HCT116 (cell line): ENCODE data around the gene TNRC18. TPM values are rescaled to one million over a fixed set of nuclear protein-coding genes. Genes with fewer than 3 reads are reported as not detected.

Experiments
- ATAC-seq: fragments of 200-7000 bp; cut with Tn5 transposase; 2 replicates; pipeline ENCODE4 v1.9.1; 2020; ENCODE audit warnings: mild to moderate bottlenecking, moderate library complexity
- BruUV-seq: library from RNA; stranded (reverse); fragments of 400-500 nt; replicated peaks from 2 replicates; lab custom pipeline; 2021; lab: Mats Ljungman, UMichigan
- CTCF ChIA-PET: fragments of 300-600 bp; sonication (Branson Sonifier 250); formaldehyde crosslinking; loops from one replicate; lab custom pipeline; 2021; ENCODE audit warnings: antibody characterized with exemption; lab: Charles Lee
- POLR2A ChIA-PET: fragments of 300-600, 350-600 bp; sonication (Branson Sonifier 250); formaldehyde crosslinking; loops from one replicate; lab custom pipeline; 2021; ENCODE audit warnings: antibody characterized with exemption; lab: Charles Lee
- RAD21 ChIA-PET, 2 experiments: fragments of 300-600 bp; sonication (Branson Sonifier 250); formaldehyde crosslinking; loops; one replicate each; lab custom pipeline; 2023; ENCODE audit warnings: low total read pairs in 2 of 2; ENCODE audit not compliant: uncharacterized antibody in 2 of 2, unreplicated experiment in 2 of 2, low non-redundant PET in 1 of 2; lab: Charles Lee
- DNase-seq: peaks from one replicate; pipeline ENCODE4 v3.0.0-alpha.2; 2010; ENCODE audit warnings: low read depth, low spot score
- H2AFZ ChIP-seq: fragments of 200-600 bp; shearing (Covaris generic), sonication (generic); 2 replicates; pipeline ENCODE4 v1.6.1; 2017; ENCODE audit warnings: low read depth, mixed run types, mixed read lengths, antibody characterized with exemption, low read length; ENCODE audit not compliant: poor library complexity, severe bottlenecking
- H3K27ac ChIP-seq: 2 replicates; pipeline ENCODE4 v1.5.1; 2012; ENCODE audit warnings: low read depth, low read length
- H3K27me3 ChIP-seq: fragments of 200-600 bp; sonication (generic); 2 replicates; pipeline ENCODE4 v1.6.1; 2016; ENCODE audit warnings: mixed run types, low read length, mixed read lengths; ENCODE audit not compliant: insufficient read depth
- H3K36me3 ChIP-seq, 2 experiments: fragments of 200-500 bp in 1 of 2; fragments of 200-600 bp in 1 of 2; sonication (Bioruptor generic) in 1 of 2; sonication (generic) in 1 of 2; 2 replicates each; pipeline versions ENCODE4 v1.5.1 to v1.6.1; 2014 to 2016; ENCODE audit warnings: low read length in 2 of 2, inconsistent platforms in 1 of 2, mixed read lengths in 1 of 2, mixed run types in 1 of 2; ENCODE audit not compliant: insufficient read depth in 2 of 2, control insufficient read depth in 1 of 2
- H3K4me1 ChIP-seq, 2 experiments: fragments of 200-600 bp in 1 of 2; sonication (generic) in 1 of 2; 2 replicates each; pipeline versions ENCODE4 v1.5.1 to v1.6.1; 2012 to 2017; ENCODE audit warnings: low read length in 2 of 2, inconsistent platforms in 1 of 2, mild to moderate bottlenecking in 1 of 2, mixed read lengths in 1 of 2, mixed run types in 1 of 2, moderate library complexity in 1 of 2; ENCODE audit not compliant: insufficient read depth in 2 of 2, control insufficient read depth in 1 of 2
- H3K4me2 ChIP-seq: fragments of 200-600 bp; sonication (generic); 2 replicates; pipeline ENCODE4 v1.6.1; 2017; ENCODE audit warnings: mixed run types, low read length, mixed read lengths
- H3K4me3 ChIP-seq, 2 experiments: fragments of 200-600 bp in 1 of 2; sonication (generic) in 1 of 2; replicated peaks in 1 of 2; 2 replicates each; pipeline ENCODE4 v1.5.1; 2011 to 2016; ENCODE audit warnings: low read length in 2 of 2, control low read depth in 1 of 2, low read depth in 1 of 2, mild to moderate bottlenecking in 1 of 2, mixed read lengths in 1 of 2, mixed run types in 1 of 2
- H3K79me2 ChIP-seq: fragments of 200-600 bp; sonication (generic); 2 replicates; pipeline ENCODE4 v1.6.1; 2017; ENCODE audit warnings: mild to moderate bottlenecking, mixed run types, low read length, moderate library complexity, mixed read lengths; ENCODE audit not compliant: insufficient read depth
- H3K9ac ChIP-seq: fragments of 200-600 bp; sonication (generic); 2 replicates; pipeline ENCODE4 v1.6.1; 2016; ENCODE audit warnings: low read length, mixed read lengths
- H3K9me2 ChIP-seq: fragments of 200-600 bp; sonication (generic), shearing (Covaris generic); 2 replicates; pipeline ENCODE4 v1.6.1; 2017; ENCODE audit warnings: mixed run types, mild to moderate bottlenecking, moderate library complexity; ENCODE audit not compliant: insufficient read depth
- H3K9me3 ChIP-seq, 2 experiments: fragments of 200-500 bp in 1 of 2; fragments of 200-600 bp in 1 of 2; sonication (Bioruptor generic) in 1 of 2; sonication (generic) in 1 of 2; 2 replicates each; pipeline ENCODE4 v1.6.1; 2014 to 2017; ENCODE audit warnings: low read length in 2 of 2, mixed read lengths in 2 of 2, inconsistent platforms in 1 of 2, low read depth in 1 of 2, mild to moderate bottlenecking in 1 of 2, mixed run types in 1 of 2, moderate library complexity in 1 of 2; ENCODE audit not compliant: control insufficient read depth in 1 of 2, insufficient read depth in 1 of 2
- H4K20me1 ChIP-seq: fragments of 200-600 bp; sonication (generic), shearing (Covaris generic); 2 replicates; pipeline ENCODE4 v1.6.1; 2017; ENCODE audit warnings: mixed run types, mild to moderate bottlenecking, moderate library complexity; ENCODE audit not compliant: insufficient read depth
- CBX3 ChIP-seq: IDR thresholded peaks from 2 replicates; pipeline ENCODE4 v1.6.1; 2012; ENCODE audit warnings: low read depth
- CEBPB ChIP-seq: IDR thresholded peaks from 2 replicates; pipeline ENCODE4 v1.6.1; 2012; ENCODE audit warnings: low read depth
- EGR1 ChIP-seq: IDR thresholded peaks from 2 replicates; pipeline ENCODE4 v1.6.1; 2012; ENCODE audit warnings: low read depth
- EZH2phosphoT487 ChIP-seq: fragments of 200-600 bp; IDR thresholded peaks from 2 replicates; pipeline ENCODE4 v1.6.1; 2018; ENCODE audit warnings: antibody characterized with exemption, borderline replicate concordance
- JUND ChIP-seq: IDR thresholded peaks from 2 replicates; pipeline ENCODE4 v1.6.1; 2012
- POLR2A ChIP-seq: IDR thresholded peaks from 2 replicates; pipeline ENCODE4 v1.7.0; 2011; ENCODE audit warnings: borderline replicate concordance; ENCODE audit not compliant: insufficient read depth, insufficient read length; ENCODE audit errors: extremely low read depth
- SP1 ChIP-seq: IDR thresholded peaks from 2 replicates; pipeline ENCODE4 v1.6.1; 2012; ENCODE audit warnings: low read depth
- ZFX ChIP-seq: fragments of 450-650 bp; IDR thresholded peaks from 2 replicates; pipeline ENCODE4 v1.6.1; 2017
- ZNF274 ChIP-seq: fragments of 200-500 bp; sonication (Bioruptor generic); IDR thresholded peaks from 2 replicates; pipeline ENCODE4 v1.6.1; 2014; ENCODE audit warnings: mild to moderate bottlenecking, low read depth, low read length, inconsistent platforms
- intact Hi-C: fragments of 100-400 bp; cut with micrococcal nuclease; formaldehyde crosslinking; loops from 2 replicates; pipeline ENCODE4 v1.10.0; 2022
- total RNA-seq: library from RNA; stranded (reverse); gene quantifications from one replicate; pipeline ENCODE4 v1.2.1, GENCODE V29; 2021; ENCODE audit not compliant: unreplicated experiment
- TF ChIP-seq, protein P1 (sequence below): IDR thresholded peaks from 2 replicates; pipeline ENCODE4 v1.6.1; 2011; ENCODE audit warnings: mild to moderate bottlenecking, low read length, moderate library complexity; ENCODE audit not compliant: insufficient replicate concordance; ENCODE audit errors: extremely low read depth
- TF ChIP-seq, protein P2 (sequence below): IDR thresholded peaks from 2 replicates; pipeline ENCODE4 v1.6.1; 2012
- TF ChIP-seq, protein P3 (sequence below): IDR thresholded peaks from 2 replicates; pipeline ENCODE4 v1.6.1; 2012
- TF ChIP-seq, protein P4 (sequence below): IDR thresholded peaks from 2 replicates; pipeline ENCODE4 v1.6.1; 2012; ENCODE audit warnings: low read depth

Gene TNRC18
- total RNA-seq, 1 experiment from 2014 or later, result 101 TPM

DNA sequence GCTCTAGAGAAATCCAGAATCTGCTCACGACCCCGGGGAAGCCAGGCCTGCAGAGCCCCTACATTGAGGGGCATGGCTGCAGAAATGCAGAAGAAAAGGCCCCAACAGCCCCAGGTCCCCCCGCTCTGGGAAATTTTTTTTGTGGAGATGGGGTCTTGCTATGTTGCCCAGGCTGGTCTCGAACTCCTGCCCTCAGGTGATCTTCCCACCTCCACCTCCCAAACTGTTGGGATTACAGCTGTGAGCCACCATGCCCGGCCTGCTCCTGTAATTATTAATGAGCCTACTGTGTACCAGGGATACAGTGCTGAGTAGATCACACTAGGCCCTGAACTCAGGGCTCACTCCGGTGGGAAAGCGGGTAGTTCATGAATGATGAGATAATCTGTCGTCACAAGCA is 29.9 kb downstream of the TNRC18 start:
- POLR2A ChIA-PET, result no interaction called here
- no peak for ATAC-seq
- RAD21 ChIA-PET, result no interaction called here
- Histone ChIP-seq H3K27me3 (no peaks in the 10 kb centered on the region), H3K9me3 (no peaks in the 10 kb centered on the region), H3K27ac (no peak overlapping the region), H4K20me1 (no peaks in the 10 kb centered on the region)
- CTCF ChIA-PET, result interaction anchor here (0.7 kb wide), 1 partner anchor 28 kb away, joined by 6 read pairs; no protein-coding TSS in a partner anchor
- intact Hi-C loops, result no loop called here
- BruUV-seq, result no TSS peak
- TF ChIP-seq CEBPB, result no peak
- TF ChIP-seq, protein P1, sequence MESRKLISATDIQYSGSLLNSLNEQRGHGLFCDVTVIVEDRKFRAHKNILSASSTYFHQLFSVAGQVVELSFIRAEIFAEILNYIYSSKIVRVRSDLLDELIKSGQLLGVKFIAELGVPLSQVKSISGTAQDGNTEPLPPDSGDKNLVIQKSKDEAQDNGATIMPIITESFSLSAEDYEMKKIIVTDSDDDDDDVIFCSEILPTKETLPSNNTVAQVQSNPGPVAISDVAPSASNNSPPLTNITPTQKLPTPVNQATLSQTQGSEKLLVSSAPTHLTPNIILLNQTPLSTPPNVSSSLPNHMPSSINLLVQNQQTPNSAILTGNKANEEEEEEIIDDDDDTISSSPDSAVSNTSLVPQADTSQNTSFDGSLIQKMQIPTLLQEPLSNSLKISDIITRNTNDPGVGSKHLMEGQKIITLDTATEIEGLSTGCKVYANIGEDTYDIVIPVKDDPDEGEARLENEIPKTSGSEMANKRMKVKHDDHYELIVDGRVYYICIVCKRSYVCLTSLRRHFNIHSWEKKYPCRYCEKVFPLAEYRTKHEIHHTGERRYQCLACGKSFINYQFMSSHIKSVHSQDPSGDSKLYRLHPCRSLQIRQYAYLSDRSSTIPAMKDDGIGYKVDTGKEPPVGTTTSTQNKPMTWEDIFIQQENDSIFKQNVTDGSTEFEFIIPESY, result no peak
- TF ChIP-seq, all 23 proteins: peak for 0
- H3K4me2 ChIP-seq, result no peak overlapping the region
- peaks cover 20 to 27% of the 10 kb centered on the region in 2 experiments; a peak in 3 of 4 replicates for H3K36me3 ChIP-seq
- H2AFZ ChIP-seq, result no peak overlapping the region
- H3K79me2 ChIP-seq, result peaks cover 68% of the 10 kb centered on the region
- H3K4me3 ChIP-seq, result no peak overlapping the region
- DNase-seq, result no peak
- no peak overlapping the region for H3K9ac ChIP-seq
- H3K9me2 ChIP-seq, result no peaks in the 10 kb centered on the region
- peaks cover 10 to 30% of the 10 kb centered on the region in 2 experiments; a peak in 3 of 4 replicates for H3K4me1 ChIP-seq

DNA sequence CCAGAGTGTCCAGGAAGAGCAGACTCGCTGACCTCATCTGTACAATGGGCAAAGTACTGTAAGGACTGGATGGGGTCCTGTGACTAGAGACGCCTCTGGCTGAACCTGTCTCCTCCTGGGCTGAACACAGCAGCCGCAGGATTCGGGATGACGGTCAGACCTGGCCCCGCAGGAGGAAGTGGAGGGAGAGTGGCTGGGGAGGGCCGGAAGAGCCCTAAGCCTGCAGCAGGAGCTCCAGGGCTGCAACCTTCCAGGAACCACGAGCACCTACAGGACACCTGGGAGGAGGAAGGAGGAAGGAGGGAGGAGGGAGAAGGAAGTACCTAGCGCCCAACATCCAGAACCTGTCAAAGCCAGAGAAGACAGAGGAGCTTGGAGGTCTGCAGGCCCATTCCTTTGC is 30.3 kb downstream of the TNRC18 start:
- Histone ChIP-seq H3K9me3 (no peaks in the 10 kb centered on the region), H4K20me1 (no peaks in the 10 kb centered on the region), H3K27ac (no peak overlapping the region), H3K4me3 (no peak overlapping the region), H3K9ac (no peak overlapping the region), H3K4me1 (peaks cover 10 to 28% of the 10 kb centered on the region in 2 experiments; a peak in 3 of 4 replicates), H2AFZ (no peak overlapping the region), H3K9me2 (no peaks in the 10 kb centered on the region), H3K4me2 (no peak overlapping the region), H3K27me3 (no peaks in the 10 kb centered on the region), H3K36me3 (peaks cover 20 to 27% of the 10 kb centered on the region in 2 experiments; a peak in 3 of 4 replicates), H3K79me2 (peaks cover 64% of the 10 kb centered on the region)
- no TSS peak for BruUV-seq
- CTCF ChIA-PET, result no interaction called here
- RAD21 ChIA-PET, result no interaction called here
- ATAC-seq (no peak), DNase-seq (no peak)
- POLR2A ChIA-PET, result no interaction called here
- intact Hi-C loops, result no loop called here
- TF ChIP-seq ZNF274, result no peak
- TF ChIP-seq POLR2A, result no peak
- TF ChIP-seq EGR1, result no peak
- TF ChIP-seq SP1, result no peak
- no peak for TF ChIP-seq ZFX
- TF ChIP-seq, protein P2, sequence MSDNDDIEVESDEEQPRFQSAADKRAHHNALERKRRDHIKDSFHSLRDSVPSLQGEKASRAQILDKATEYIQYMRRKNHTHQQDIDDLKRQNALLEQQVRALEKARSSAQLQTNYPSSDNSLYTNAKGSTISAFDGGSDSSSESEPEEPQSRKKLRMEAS, result no peak
- TF ChIP-seq, protein P3, sequence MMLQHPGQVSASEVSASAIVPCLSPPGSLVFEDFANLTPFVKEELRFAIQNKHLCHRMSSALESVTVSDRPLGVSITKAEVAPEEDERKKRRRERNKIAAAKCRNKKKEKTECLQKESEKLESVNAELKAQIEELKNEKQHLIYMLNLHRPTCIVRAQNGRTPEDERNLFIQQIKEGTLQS, result no peak
- TF ChIP-seq JUND, result no peak
- TF ChIP-seq CEBPB, result no peak
- TF ChIP-seq, protein P1, result no peak
- TF ChIP-seq EZH2phosphoT487, result no peak
- no peak for TF ChIP-seq CBX3
- TF ChIP-seq, protein P4, sequence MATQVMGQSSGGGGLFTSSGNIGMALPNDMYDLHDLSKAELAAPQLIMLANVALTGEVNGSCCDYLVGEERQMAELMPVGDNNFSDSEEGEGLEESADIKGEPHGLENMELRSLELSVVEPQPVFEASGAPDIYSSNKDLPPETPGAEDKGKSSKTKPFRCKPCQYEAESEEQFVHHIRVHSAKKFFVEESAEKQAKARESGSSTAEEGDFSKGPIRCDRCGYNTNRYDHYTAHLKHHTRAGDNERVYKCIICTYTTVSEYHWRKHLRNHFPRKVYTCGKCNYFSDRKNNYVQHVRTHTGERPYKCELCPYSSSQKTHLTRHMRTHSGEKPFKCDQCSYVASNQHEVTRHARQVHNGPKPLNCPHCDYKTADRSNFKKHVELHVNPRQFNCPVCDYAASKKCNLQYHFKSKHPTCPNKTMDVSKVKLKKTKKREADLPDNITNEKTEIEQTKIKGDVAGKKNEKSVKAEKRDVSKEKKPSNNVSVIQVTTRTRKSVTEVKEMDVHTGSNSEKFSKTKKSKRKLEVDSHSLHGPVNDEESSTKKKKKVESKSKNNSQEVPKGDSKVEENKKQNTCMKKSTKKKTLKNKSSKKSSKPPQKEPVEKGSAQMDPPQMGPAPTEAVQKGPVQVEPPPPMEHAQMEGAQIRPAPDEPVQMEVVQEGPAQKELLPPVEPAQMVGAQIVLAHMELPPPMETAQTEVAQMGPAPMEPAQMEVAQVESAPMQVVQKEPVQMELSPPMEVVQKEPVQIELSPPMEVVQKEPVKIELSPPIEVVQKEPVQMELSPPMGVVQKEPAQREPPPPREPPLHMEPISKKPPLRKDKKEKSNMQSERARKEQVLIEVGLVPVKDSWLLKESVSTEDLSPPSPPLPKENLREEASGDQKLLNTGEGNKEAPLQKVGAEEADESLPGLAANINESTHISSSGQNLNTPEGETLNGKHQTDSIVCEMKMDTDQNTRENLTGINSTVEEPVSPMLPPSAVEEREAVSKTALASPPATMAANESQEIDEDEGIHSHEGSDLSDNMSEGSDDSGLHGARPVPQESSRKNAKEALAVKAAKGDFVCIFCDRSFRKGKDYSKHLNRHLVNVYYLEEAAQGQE, result no peak
